Neural progenitor cell (in vitro differentiated cells): ENCODE results near the gene PTPRK. TPM values are rescaled to one million over a fixed set of nuclear protein-coding genes. Genes with fewer than 3 reads are reported as not detected.

Experiments
- DNase-seq: peaks from one replicate; pipeline ENCODE4 v3.0.0-alpha.2; 2016; ENCODE audit warnings: low spot score
- H2AFZ ChIP-seq: fragments of 200-600 bp; sonication (generic); replicated peaks from 2 replicates; pipeline ENCODE4 v1.6.1; 2016; ENCODE audit warnings: antibody characterized with exemption
- H3F3A ChIP-seq: fragments of 200-600 bp; sonication (generic); 2 replicates; pipeline ENCODE4 v1.6.1; 2016; ENCODE audit warnings: antibody characterized with exemption, low read depth
- H3K27ac ChIP-seq: fragments of 200-600 bp; sonication (generic); 2 replicates; pipeline ENCODE4 v1.5.1; 2016; ENCODE audit warnings: mild to moderate bottlenecking
- H3K27me3 ChIP-seq: fragments of 200-600 bp; sonication (generic); 2 replicates; pipeline ENCODE4 v1.6.1; 2016; ENCODE audit warnings: mild to moderate bottlenecking, moderate library complexity
- H3K36me3 ChIP-seq: fragments of 200-600 bp; sonication (generic); 2 replicates; pipeline ENCODE4 v1.5.1; 2016
- H3K4me1 ChIP-seq: fragments of 200-600 bp; sonication (generic); 2 replicates; pipeline ENCODE4 v1.6.1; 2016; ENCODE audit warnings: mixed run types
- H3K4me2 ChIP-seq: fragments of 200-600 bp; sonication (generic); 2 replicates; pipeline ENCODE4 v1.6.1; 2016
- H3K4me3 ChIP-seq: fragments of 200-600 bp; sonication (generic); 2 replicates; pipeline ENCODE4 v1.5.1; 2016
- H3K79me2 ChIP-seq: fragments of 200-600 bp; sonication (generic); 2 replicates; pipeline ENCODE4 v1.6.1; 2016; ENCODE audit warnings: low read depth
- H3K9ac ChIP-seq: fragments of 200-600 bp; sonication (generic); 2 replicates; pipeline ENCODE4 v1.6.1; 2016
- H3K9me3 ChIP-seq: fragments of 200-600 bp; sonication (generic); 2 replicates; pipeline ENCODE4 v1.5.1; 2016; ENCODE audit warnings: low read depth
- H4K20me1 ChIP-seq: fragments of 200-600 bp; sonication (generic); 2 replicates; pipeline ENCODE4 v1.6.1; 2016; ENCODE audit warnings: low read depth
- H3K27ac Mint-ChIP-seq: 3 replicates; pipeline ENCODE4 v1.8.0; 2021; ENCODE audit warnings: mixed read lengths
- H3K27me3 Mint-ChIP-seq: 2 replicates; pipeline ENCODE4 v1.8.0; 2022; ENCODE audit warnings: low read depth, mild to moderate bottlenecking, inconsistent platforms, moderate library complexity, mixed read lengths; ENCODE audit not compliant: insufficient read depth
- H3K36me3 Mint-ChIP-seq: 3 replicates; pipeline ENCODE4 v1.8.0; 2021; ENCODE audit warnings: mixed read lengths
- H3K4me1 Mint-ChIP-seq: 3 replicates; pipeline ENCODE4 v1.8.0; 2021; ENCODE audit warnings: mixed read lengths
- H3K4me3 Mint-ChIP-seq: 3 replicates; pipeline ENCODE4 v1.8.0; 2021; ENCODE audit warnings: mild to moderate bottlenecking, moderate library complexity, mixed read lengths
- H3K9me3 Mint-ChIP-seq: 3 replicates; pipeline ENCODE4 v1.8.0; 2020; ENCODE audit warnings: mixed read lengths
- CTCF ChIP-seq: fragments of 200-600 bp; sonication (generic); IDR thresholded peaks from 2 replicates; pipeline ENCODE4 v1.5.1; 2017; ENCODE audit warnings: antibody characterized with exemption, mild to moderate bottlenecking
- EZH2 ChIP-seq: fragments of 200-600 bp; sonication (generic); IDR thresholded peaks from 2 replicates; pipeline ENCODE4 v1.6.1; 2017; ENCODE audit warnings: antibody characterized with exemption, mild to moderate bottlenecking, moderate library complexity
- EZH2phosphoT487 ChIP-seq: fragments of 200-600 bp; sonication (generic); IDR thresholded peaks from 2 replicates; pipeline ENCODE4 v1.6.1; 2017; ENCODE audit warnings: antibody characterized with exemption
- total RNA-seq: library from RNA; depleted of rRNA; stranded (reverse); fragments of >200 nt; gene quantifications from 2 replicates; pipeline ENCODE4 v1.2.3, GENCODE V29; 2015; ENCODE audit warnings: low replicate concordance

PTPRK gene
- total RNA-seq, 1 donor from 2014 or later, result 35.0 TPM

DNA sequence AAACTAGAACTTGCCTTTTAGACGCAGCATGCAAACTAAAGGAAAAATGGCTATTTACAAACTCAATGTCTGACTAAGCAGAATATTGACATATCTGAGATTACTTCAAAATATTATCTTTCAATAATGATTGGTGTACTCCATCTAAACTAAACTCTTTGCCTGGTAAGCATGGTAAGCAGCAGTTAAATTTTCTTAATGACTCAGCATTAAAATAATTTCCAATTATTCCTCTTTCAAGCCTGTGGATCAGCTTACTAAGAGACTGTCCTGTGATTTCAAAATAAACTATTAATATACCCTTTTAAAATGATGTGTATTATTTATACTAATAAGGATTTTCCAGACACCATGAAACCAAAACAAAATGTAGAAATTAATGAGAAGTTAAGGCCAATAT is 392.7 kb downstream of the PTPRK start:
- Histone ChIP-seq H4K20me1 (no peaks in the 10 kb centered on the region), H3K27me3 (no peaks in the 10 kb centered on the region), H3K4me3 (no peak overlapping the region), H3K79me2 (no peaks in the 10 kb centered on the region), H3F3A (no peaks in the 10 kb centered on the region), H2AFZ (no peak overlapping the region), H3K9ac (no peak overlapping the region), H3K4me2 (no peak overlapping the region), H3K4me1 (no peaks in the 10 kb centered on the region), H3K36me3 (no peaks in the 10 kb centered on the region), H3K9me3 (no peaks in the 10 kb centered on the region), H3K27ac (no peak overlapping the region)
- Mint-ChIP-seq H3K36me3 (no peaks in the 10 kb centered on the region), H3K27me3 (no peaks in the 10 kb centered on the region), H3K4me3 (no peak overlapping the region), H3K27ac (no peak overlapping the region), H3K4me1 (peaks cover 4% of the 10 kb centered on the region), H3K9me3 (no peaks in the 10 kb centered on the region)
- DNase-seq, result no peak
- TF ChIP-seq EZH2, result no peak
- TF ChIP-seq EZH2phosphoT487, result no peak
- TF ChIP-seq CTCF, result no peak

GRCh38 chr6:128124713-128125112 is 395.7 kb downstream of the PTPRK start:
- no peaks in the 10 kb centered on the region for H3K4me1 Mint-ChIP-seq
- H3K4me3 Mint-ChIP-seq, result no peak overlapping the region
- Histone ChIP-seq H3K4me2 (no peak overlapping the region), H3K27me3 (no peaks in the 10 kb centered on the region), H2AFZ (no peak overlapping the region), H3K79me2 (no peaks in the 10 kb centered on the region), H3K27ac (no peak overlapping the region), H3K4me3 (no peak overlapping the region), H3F3A (no peaks in the 10 kb centered on the region), H3K9me3 (no peaks in the 10 kb centered on the region), H3K4me1 (no peaks in the 10 kb centered on the region), H3K36me3 (no peaks in the 10 kb centered on the region), H4K20me1 (no peaks in the 10 kb centered on the region), H3K9ac (no peak overlapping the region)
- H3K27me3 Mint-ChIP-seq, result no peaks in the 10 kb centered on the region
- no peaks in the 10 kb centered on the region for H3K36me3 Mint-ChIP-seq
- H3K27ac Mint-ChIP-seq, result no peak overlapping the region
- no peak for DNase-seq
- H3K9me3 Mint-ChIP-seq, result no peaks in the 10 kb centered on the region
- TF ChIP-seq CTCF, result no peak
- no peak for TF ChIP-seq EZH2
- no peak for TF ChIP-seq EZH2phosphoT487

DNA sequence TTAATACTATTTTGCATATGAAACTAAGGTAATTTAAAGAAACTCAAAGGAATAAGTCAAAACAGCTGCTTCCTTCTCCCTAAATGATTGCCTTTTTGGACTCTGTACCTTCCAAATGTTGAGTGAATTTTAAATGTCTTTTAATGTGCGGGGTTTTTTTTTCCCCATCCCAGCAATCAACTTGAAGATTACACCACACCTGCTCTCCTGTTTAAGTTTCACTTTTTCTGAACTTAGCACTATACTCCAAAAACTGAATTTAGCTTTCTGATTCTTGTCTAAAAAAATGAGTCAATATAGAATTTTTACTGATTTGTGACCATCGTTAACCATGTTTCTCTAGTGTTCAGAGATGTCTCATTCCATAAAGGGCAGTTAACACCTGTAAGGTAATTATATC is 398.8 kb downstream of the PTPRK start:
- H3K4me3 ChIP-seq, result no peak overlapping the region
- no peaks in the 10 kb centered on the region for H3F3A ChIP-seq
- no peaks in the 10 kb centered on the region for H3K27me3 ChIP-seq
- no peaks in the 10 kb centered on the region for H3K4me1 Mint-ChIP-seq
- no peaks in the 10 kb centered on the region for H3K9me3 Mint-ChIP-seq
- no peaks in the 10 kb centered on the region for H3K9me3 ChIP-seq
- H3K9ac ChIP-seq, result no peak overlapping the region
- no peaks in the 10 kb centered on the region for H3K36me3 Mint-ChIP-seq
- H3K27ac ChIP-seq, result no peak overlapping the region
- no peak for TF ChIP-seq CTCF
- TF ChIP-seq EZH2phosphoT487, result no peak
- TF ChIP-seq EZH2, result no peak
- no peaks in the 10 kb centered on the region for H3K27me3 Mint-ChIP-seq
- H3K79me2 ChIP-seq, result no peaks in the 10 kb centered on the region
- no peaks in the 10 kb centered on the region for H3K36me3 ChIP-seq
- no peak overlapping the region for H3K4me2 ChIP-seq
- H3K4me1 ChIP-seq, result no peaks in the 10 kb centered on the region
- DNase-seq, result no peak
- no peak overlapping the region for H3K27ac Mint-ChIP-seq
- H4K20me1 ChIP-seq, result no peaks in the 10 kb centered on the region
- H3K4me3 Mint-ChIP-seq, result no peak overlapping the region
- no peak overlapping the region for H2AFZ ChIP-seq

- no peak overlapping the region for H3K4me3 ChIP-seq
- no peaks in the 10 kb centered on the region for H3K36me3 Mint-ChIP-seq
- H3K4me2 ChIP-seq, result no peak overlapping the region
- no peak for DNase-seq
- no peak overlapping the region for H3K4me3 Mint-ChIP-seq
- H3K9me3 Mint-ChIP-seq, result no peaks in the 10 kb centered on the region
- no peak overlapping the region for H3K27ac ChIP-seq
- H3K36me3 ChIP-seq, result no peaks in the 10 kb centered on the region
- H3K9ac ChIP-seq, result no peak overlapping the region
- H4K20me1 ChIP-seq, result no peaks in the 10 kb centered on the region
- no peak overlapping the region for H2AFZ ChIP-seq
- no peaks in the 10 kb centered on the region for H3K4me1 ChIP-seq
- no peaks in the 10 kb centered on the region for H3K27me3 ChIP-seq
- no peaks in the 10 kb centered on the region for H3K79me2 ChIP-seq
- no peaks in the 10 kb centered on the region for H3K4me1 Mint-ChIP-seq
- no peaks in the 10 kb centered on the region for H3K9me3 ChIP-seq
- H3K27me3 Mint-ChIP-seq, result no peaks in the 10 kb centered on the region
- no peak overlapping the region for H3K27ac Mint-ChIP-seq
- TF ChIP-seq CTCF, result no peak
- no peak for TF ChIP-seq EZH2phosphoT487
- TF ChIP-seq EZH2, result no peak
- no peaks in the 10 kb centered on the region for H3F3A ChIP-seq
These were observed 399.2 kb downstream of the PTPRK start for GRCh38 chr6:128121190-128121589.
